Measurements from ENCODE around the gene PDE9A.
"Not testable (repeated sequence)": the region's sequence is repeated elsewhere in the genome, so short reads cannot be mapped to it uniquely, and the experiment has no call there.

Gene PDE9A

GRCh38 chr21:42624095-42624790 is 29.2 kb upstream of the PDE9A start:
- DNase-seq (ENCODE audit: low spot score), result no peak

GRCh38 chr21:42624936-42625335 is 28.5 kb upstream of the PDE9A start:
- DNase-seq (ENCODE audit: low spot score), result no peak

- no peak for DNase-seq (ENCODE audit: low spot score)
These were observed 27.2 kb upstream of the PDE9A start for GRCh38 chr21:42626171-42626570.

- DNase-seq (ENCODE audit: low spot score), result no peak
These were observed 25.7 kb upstream of the PDE9A start for GRCh38 chr21:42627527-42628289.

- not testable (repeated sequence) for DNase-seq (ENCODE audit: low spot score)
These were observed 24.9 kb upstream of the PDE9A start for GRCh38 chr21:42628466-42629061.

GRCh38 chr21:42629933-42630589 is 23.4 kb upstream of the PDE9A start:
- DNase-seq (ENCODE audit: low spot score), result no peak

- no peak for DNase-seq (ENCODE audit: low spot score)
These were observed 22.8 kb upstream of the PDE9A start for GRCh38 chr21:42630626-42631025.

- DNase-seq (ENCODE audit: low spot score), result no peak
These were observed 22.3 kb upstream of the PDE9A start for GRCh38 chr21:42631142-42631541.

GRCh38 chr21:42632336-42632751 is 21.1 kb upstream of the PDE9A start:
- DNase-seq (ENCODE audit: low spot score), result no peak

GRCh38 chr21:42632771-42633690 is 20.4 kb upstream of the PDE9A start:
- no peak for DNase-seq (ENCODE audit: low spot score)

- no peak for DNase-seq (ENCODE audit: low spot score)
These were observed 19.6 kb upstream of the PDE9A start for GRCh38 chr21:42633858-42634257.

- DNase-seq (ENCODE audit: low spot score), result no peak
These were observed 17.4 kb upstream of the PDE9A start for GRCh38 chr21:42635848-42636519.

GRCh38 chr21:42636520-42637266 is 16.7 kb upstream of the PDE9A start:
- no peak for DNase-seq (ENCODE audit: low spot score)

GRCh38 chr21:42637267-42638041 is 16.0 kb upstream of the PDE9A start:
- DNase-seq (ENCODE audit: low spot score), result no peak

GRCh38 chr21:42638266-42638863 is 15.1 kb upstream of the PDE9A start:
- DNase-seq (ENCODE audit: low spot score), result no peak

- DNase-seq (ENCODE audit: low spot score), result no peak
These were observed 13.7 kb upstream of the PDE9A start for GRCh38 chr21:42639646-42640152.

- no peak for DNase-seq (ENCODE audit: low spot score)
These were observed 12.9 kb upstream of the PDE9A start for GRCh38 chr21:42640486-42640885.

GRCh38 chr21:42641311-42642218 is 11.9 kb upstream of the PDE9A start:
- no peak for DNase-seq (ENCODE audit: low spot score)

Data from AG08396 (cell line).